Measurements from ENCODE around the gene S100A13.

The S100A13 gene

GRCh38 chr1:153655333-153655732 lies 28.0 kb upstream of the S100A13 start:
- no peak overlapping the region for H3K4me3 ChIP-seq (ENCODE audit: low read length)
- no peak for DNase-seq (ENCODE audit: low read depth)
- no peak for TF ChIP-seq CTCF (conservative IDR thresholded peaks at IDR 0.05; ENCODE audit: low read depth, low read length)

- no peak for TF ChIP-seq CTCF (conservative IDR thresholded peaks at IDR 0.05; ENCODE audit: low read depth, low read length)
- H3K4me3 ChIP-seq (ENCODE audit: low read length) = no peak overlapping the region
- DNase-seq (ENCODE audit: low read depth) = no peak
Observed at GRCh38 chr1:153652805-153653500, 25.6 kb upstream of the S100A13 start.

- no peak for TF ChIP-seq CTCF (conservative IDR thresholded peaks at IDR 0.05; ENCODE audit: low read depth, low read length)
- H3K4me3 ChIP-seq (ENCODE audit: low read length) = no peak overlapping the region
- DNase-seq (ENCODE audit: low read depth) = no peak
Observed at GRCh38 chr1:153651771-153652170, 24.5 kb upstream of the S100A13 start.

- no peak for TF ChIP-seq CTCF (conservative IDR thresholded peaks at IDR 0.05; ENCODE audit: low read depth, low read length)
- no peak overlapping the region for H3K4me3 ChIP-seq (ENCODE audit: low read length)
- no peak for DNase-seq (ENCODE audit: low read depth)
Observed at GRCh38 chr1:153649863-153650235, 22.5 kb upstream of the S100A13 start.

- DNase-seq (ENCODE audit: low read depth) = no peak
- TF ChIP-seq CTCF (conservative IDR thresholded peaks at IDR 0.05; ENCODE audit: low read depth, low read length) = no peak
- no peak overlapping the region for H3K4me3 ChIP-seq (ENCODE audit: low read length)
Observed at GRCh38 chr1:153649137-153649862, 22.0 kb upstream of the S100A13 start.

- no peak for TF ChIP-seq CTCF (conservative IDR thresholded peaks at IDR 0.05; ENCODE audit: low read depth, low read length)
- no peak overlapping the region for H3K4me3 ChIP-seq (ENCODE audit: low read length)
- no peak for DNase-seq (ENCODE audit: low read depth)
Observed at GRCh38 chr1:153648000-153648643, 20.8 kb upstream of the S100A13 start.
